Heart left ventricle (tissue), 13 donors: ENCODE results near the gene ACTR3C.

ENCODE experiments used
- POLR2A ChIP-seq, 2 donors: fragments of 450-650 bp; IDR thresholded peaks; one replicate each; pipeline ENCODE4 v1.6.1; 2017; ENCODE audit warnings: antibody characterized with exemption in 2 of 2, mild to moderate bottlenecking in 2 of 2, moderate library complexity in 2 of 2
- TF ChIP-seq, protein P1 (sequence below), 12 donors: fragments of 200-600 bp; sonication (generic) in 4 of 12; IDR thresholded peaks; one replicate each; pipeline versions ENCODE4 v1.5.0 to v1.8.0; 2018 to 2022; ENCODE audit warnings: antibody characterized with exemption in 12 of 12, mild to moderate bottlenecking in 5 of 12
- donor health status: ischemic (EF 13 %, LVEDD 7.1; RV severe dilation, severe dysfunction).
- donor health status: DM: no; HTN: yes; CAD: no.
- donor health status: DM: no; HTN: no; CAD: no.
- donor health status: ischemic (EF 25% LVEDD 6.9; RV normal size, moderate dysfunction).
- donor health status: ischemic (EF 25% LVEDD 5.7; RV mildly dilated, moderate dysfunction).
- donor health status: ischemic (EF 35%, LVEDD 5.7; RV mildly dilated, moderate dysfunction).
- donor health status: nonischemic (EF 11% LVEDD 7.7; RV severe dilation, severe dysfunction).
- donor health status: DM: yes; HTN: yes; CAD: no.
- donor health status: PGD.
- donor health status: ischemic (EF 29% LVEDD 5.4; RV normal size, mild dysfunction).
- donor health status: nonischemic (EF 23%, LVEDD 6.1; RV moderate dilation, normal function).

DNA sequence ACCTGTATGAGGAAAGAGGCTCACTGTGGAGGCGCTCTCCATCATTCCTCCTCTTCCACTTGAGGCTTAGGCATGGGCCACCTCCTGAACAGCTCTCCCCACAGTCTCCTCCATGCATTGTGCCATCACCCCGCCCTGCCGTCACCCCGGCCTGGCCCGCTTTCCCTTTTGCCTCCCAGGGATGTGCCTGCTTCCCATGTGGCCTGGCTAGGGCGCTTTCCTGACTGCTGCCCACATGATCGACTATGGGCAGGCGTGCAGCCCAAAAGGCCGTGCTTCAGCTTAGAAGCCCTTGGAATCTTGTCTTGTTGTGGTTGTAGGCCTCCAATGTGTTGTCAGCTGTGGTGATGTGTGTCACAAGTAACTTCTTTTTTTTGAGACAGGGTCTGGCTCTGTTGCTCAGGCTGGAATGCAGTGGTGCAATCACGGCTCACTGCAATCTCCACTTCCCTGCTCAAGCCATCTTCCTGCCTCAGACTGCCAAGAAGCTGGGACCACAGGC lies 1.8 kb upstream of the ACTR3C start:
- TF ChIP-seq, protein P1, sequence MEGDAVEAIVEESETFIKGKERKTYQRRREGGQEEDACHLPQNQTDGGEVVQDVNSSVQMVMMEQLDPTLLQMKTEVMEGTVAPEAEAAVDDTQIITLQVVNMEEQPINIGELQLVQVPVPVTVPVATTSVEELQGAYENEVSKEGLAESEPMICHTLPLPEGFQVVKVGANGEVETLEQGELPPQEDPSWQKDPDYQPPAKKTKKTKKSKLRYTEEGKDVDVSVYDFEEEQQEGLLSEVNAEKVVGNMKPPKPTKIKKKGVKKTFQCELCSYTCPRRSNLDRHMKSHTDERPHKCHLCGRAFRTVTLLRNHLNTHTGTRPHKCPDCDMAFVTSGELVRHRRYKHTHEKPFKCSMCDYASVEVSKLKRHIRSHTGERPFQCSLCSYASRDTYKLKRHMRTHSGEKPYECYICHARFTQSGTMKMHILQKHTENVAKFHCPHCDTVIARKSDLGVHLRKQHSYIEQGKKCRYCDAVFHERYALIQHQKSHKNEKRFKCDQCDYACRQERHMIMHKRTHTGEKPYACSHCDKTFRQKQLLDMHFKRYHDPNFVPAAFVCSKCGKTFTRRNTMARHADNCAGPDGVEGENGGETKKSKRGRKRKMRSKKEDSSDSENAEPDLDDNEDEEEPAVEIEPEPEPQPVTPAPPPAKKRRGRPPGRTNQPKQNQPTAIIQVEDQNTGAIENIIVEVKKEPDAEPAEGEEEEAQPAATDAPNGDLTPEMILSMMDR (IDR thresholded peaks at IDR 0.05): no peak
- no peak for TF ChIP-seq POLR2A (IDR thresholded peaks at IDR 0.05)
